WTC11 (cell line): ENCODE data around the gene TRAF3IP1. TPM values are rescaled to one million over a fixed set of nuclear protein-coding genes. Genes with fewer than 3 reads are reported as not detected.

Experiments
- ATAC-seq: fragments of 200-7000 bp; cut with Tn5 transposase; 2 replicates; pipeline ENCODE4 v1.10.0; 2021; ENCODE audit warnings: mild to moderate bottlenecking, moderate library complexity
- CTCF ChIA-PET: fragments of 300-600 bp; sonication (Branson Sonifier 250); formaldehyde crosslinking; loops from one replicate; lab custom pipeline; 2021; ENCODE audit warnings: antibody characterized with exemption; lab: Charles Lee
- POLR2A ChIA-PET: fragments of 350-600 bp; sonication (Branson Sonifier 250); formaldehyde crosslinking; loops from one replicate; lab custom pipeline; 2021; ENCODE audit warnings: antibody characterized with exemption; lab: Charles Lee
- DNase-seq: peaks from one replicate; pipeline ENCODE4 v3.0.0; 2021; ENCODE audit warnings: low spot score
- H3K27ac Mint-ChIP-seq: 2 replicates; pipeline ENCODE4 v1.8.0; 2021; ENCODE audit warnings: mixed read lengths
- H3K27me3 Mint-ChIP-seq: 2 replicates; pipeline ENCODE4 v1.8.0; 2021; ENCODE audit warnings: low read depth, mild to moderate bottlenecking, moderate library complexity, mixed read lengths
- H3K36me3 Mint-ChIP-seq: 2 replicates; pipeline ENCODE4 v1.8.0; 2021; ENCODE audit warnings: mixed read lengths
- H3K4me1 Mint-ChIP-seq: 2 replicates; pipeline ENCODE4 v1.8.0; 2022; ENCODE audit warnings: mixed read lengths
- H3K4me3 Mint-ChIP-seq: 2 replicates; pipeline ENCODE4 v1.8.0; 2021; ENCODE audit warnings: mild to moderate bottlenecking, moderate library complexity, mixed read lengths
- H3K9me3 Mint-ChIP-seq: 2 replicates; pipeline ENCODE4 v1.8.0; 2021; ENCODE audit warnings: mixed read lengths
- ATF2 ChIP-seq: sonication (generic); formaldehyde crosslinking; IDR thresholded peaks from 2 replicates; pipeline ENCODE4 v1.8.1; 2022; ENCODE audit warnings: low read depth, missing genetic modification reagents, borderline replicate concordance
- FOXK1 ChIP-seq: sonication (generic); formaldehyde crosslinking; IDR thresholded peaks from 2 replicates; pipeline ENCODE4 v1.8.0; 2022; ENCODE audit warnings: mild to moderate bottlenecking, moderate library complexity, missing genetic modification reagents
- GABPB1 ChIP-seq: sonication (generic); formaldehyde crosslinking; IDR thresholded peaks from 2 replicates; pipeline ENCODE4 v1.8.1; 2023; ENCODE audit warnings: mild to moderate bottlenecking, missing genetic modification reagents
- PREB ChIP-seq: sonication (generic); formaldehyde crosslinking; IDR thresholded peaks from 2 replicates; pipeline ENCODE4 v1.8.1; 2022; ENCODE audit warnings: mild to moderate bottlenecking, missing genetic modification reagents, moderate library complexity, borderline replicate concordance
- PRRX2 ChIP-seq: fragments of 250-450 bp; sonication (Bioruptor Pico); IDR thresholded peaks from 2 replicates; pipeline ENCODE4 v1.8.0; 2021; ENCODE audit warnings: mild to moderate bottlenecking
- SOX15 ChIP-seq: fragments of 250-450 bp; sonication (Bioruptor Pico); IDR thresholded peaks from 2 replicates; pipeline ENCODE4 v1.9.0; 2021; ENCODE audit warnings: mild to moderate bottlenecking
- STAT6 ChIP-seq: sonication (generic); formaldehyde crosslinking; conservative IDR thresholded peaks from 2 replicates; pipeline ENCODE4 v1.8.1; 2023; ENCODE audit warnings: mild to moderate bottlenecking, low read depth, missing genetic modification reagents, moderate library complexity
- ZBTB21 ChIP-seq: sonication (generic); formaldehyde crosslinking; IDR thresholded peaks from 2 replicates; pipeline ENCODE4 v1.8.1; 2023; ENCODE audit warnings: mild to moderate bottlenecking, missing genetic modification reagents, borderline replicate concordance
- ZNF138 ChIP-seq: sonication (generic); formaldehyde crosslinking; conservative IDR thresholded peaks from 2 replicates; pipeline ENCODE4 v1.8.1; 2022; ENCODE audit warnings: mild to moderate bottlenecking, moderate library complexity, missing genetic modification reagents
- ZNF532 ChIP-seq: fragments of 250-450 bp; sonication (Bioruptor Pico); IDR thresholded peaks from 2 replicates; pipeline ENCODE4 v1.9.0; 2021; ENCODE audit warnings: mild to moderate bottlenecking, borderline replicate concordance
- total RNA-seq: library from RNA; stranded (reverse); gene quantifications from 3 replicates; pipeline ENCODE4 v1.2.3, GENCODE V29; 2021
- TF ChIP-seq, protein P1 (sequence below): sonication (generic); formaldehyde crosslinking; IDR thresholded peaks from 2 replicates; pipeline ENCODE4 v1.8.0; 2022; ENCODE audit warnings: mild to moderate bottlenecking, missing genetic modification reagents
- TF ChIP-seq, protein P2 (sequence below): fragments of 250-450 bp; sonication (Bioruptor Pico); IDR thresholded peaks from 2 replicates; pipeline ENCODE4 v1.9.0; 2021; ENCODE audit warnings: moderate library complexity, mild to moderate bottlenecking, inconsistent platforms, borderline replicate concordance

TRAF3IP1 gene
- total RNA-seq, 1 experiment from 2014 or later, result 18.7 TPM

- TF ChIP-seq ZNF532 (CRISPR knock-in tag) (no peak), PREB (no peak), GABPB1 (CRISPR knock-in tag) (no peak), FOXK1 (no peak), ZBTB21 (no peak)
- TF ChIP-seq, all 79 proteins: peak for 0
Measured at GRCh38 chr2:238444242-238444641, 123.9 kb downstream of the TRAF3IP1 start (continued).

- ChIA-PET CTCF (interaction anchor here (1.1 kb wide), 1 partner anchor 183 kb away, joined by 3 read pairs; no protein-coding TSS in a partner anchor), POLR2A (no interaction called here)
- Mint-ChIP-seq H3K27ac (no peak overlapping the region), H3K36me3 (peaks cover 53% of the 10 kb centered on the region), H3K4me1 (peaks cover 19% of the 10 kb centered on the region), H3K4me3 (no peak overlapping the region), H3K27me3 (no peaks in the 10 kb centered on the region), H3K9me3 (no peaks in the 10 kb centered on the region)
- DNase-seq (no peak), ATAC-seq (no peak)
- TF ChIP-seq SOX15 (no peak), ZNF138 (CRISPR knock-in tag) (no peak), ATF2 (CRISPR knock-in tag) (no peak), STAT6 (CRISPR knock-in tag) (no peak), PRRX2 (CRISPR knock-in tag) (no peak)
- TF ChIP-seq, protein P1, sequence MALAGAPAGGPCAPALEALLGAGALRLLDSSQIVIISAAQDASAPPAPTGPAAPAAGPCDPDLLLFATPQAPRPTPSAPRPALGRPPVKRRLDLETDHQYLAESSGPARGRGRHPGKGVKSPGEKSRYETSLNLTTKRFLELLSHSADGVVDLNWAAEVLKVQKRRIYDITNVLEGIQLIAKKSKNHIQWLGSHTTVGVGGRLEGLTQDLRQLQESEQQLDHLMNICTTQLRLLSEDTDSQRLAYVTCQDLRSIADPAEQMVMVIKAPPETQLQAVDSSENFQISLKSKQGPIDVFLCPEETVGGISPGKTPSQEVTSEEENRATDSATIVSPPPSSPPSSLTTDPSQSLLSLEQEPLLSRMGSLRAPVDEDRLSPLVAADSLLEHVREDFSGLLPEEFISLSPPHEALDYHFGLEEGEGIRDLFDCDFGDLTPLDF (CRISPR knock-in tag), result no peak
- TF ChIP-seq, protein P2, sequence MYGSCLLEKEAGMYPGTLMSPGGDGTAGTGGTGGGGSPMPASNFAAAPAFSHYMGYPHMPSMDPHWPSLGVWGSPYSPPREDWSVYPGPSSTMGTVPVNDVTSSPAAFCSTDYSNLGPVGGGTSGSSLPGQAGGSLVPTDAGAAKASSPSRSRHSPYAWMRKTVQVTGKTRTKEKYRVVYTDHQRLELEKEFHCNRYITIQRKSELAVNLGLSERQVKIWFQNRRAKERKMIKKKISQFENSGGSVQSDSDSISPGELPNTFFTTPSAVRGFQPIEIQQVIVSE, result no peak
Measured at GRCh38 chr2:238445409-238446190, 125.3 kb downstream of the TRAF3IP1 start.
